ENCODE results near the gene MMP20. TPM values are rescaled to one million over a fixed set of nuclear protein-coding genes. Genes with fewer than 3 reads are reported as not detected.

MMP20 gene
- total and polyA plus RNA-seq, 2 donors (not counting 3 experiments of a cell fraction or from before 2014, with no cell fraction given) = not detected

- no peak for DNase-seq (ENCODE audit: low read depth, low spot score)
- intact Hi-C loops (cut with micrococcal nuclease) (loop anchor here (1.0 to 5.0 kb wide), 5 partner anchors 20 to 325 kb away; no protein-coding TSS in a partner anchor), dilution Hi-C loops (cut with MboI; ENCODE audit: extremely low pct_ligation_motif_present, low sequenced_read_pairs) (no loop called here)
- H3K27ac ChIP-seq (ENCODE audit: insufficient read depth, low read depth, low read length) = no peak overlapping the region
- no peaks in the 10 kb centered on the region for H4K20me1 ChIP-seq (replicated peaks; ENCODE audit: control insufficient read depth, extremely low read depth, insufficient read depth, low read length)
- no peak overlapping the region for H3K4me2 ChIP-seq (ENCODE audit: insufficient read depth, low read length)
- peaks cover 11% of the 10 kb centered on the region for H3K4me1 ChIP-seq (ENCODE audit: control insufficient read depth, extremely low read depth, insufficient read depth, low read length)
- H3K4me3 ChIP-seq (replicated peaks in 1 of 3; ENCODE audit: insufficient read depth in 1 of 3, low read depth in 1 of 3, low read length in 3 of 3) = no peak overlapping the region
- no TSS peak for BruUV-seq (replicated peaks)
- H2AFZ ChIP-seq (ENCODE audit: low read depth, low read length) = no peak overlapping the region
- no peaks in the 10 kb centered on the region for H3K36me3 ChIP-seq (ENCODE audit: control insufficient read depth in 2 of 2, extremely low read depth in 1 of 2, insufficient read depth in 2 of 2, low read length in 2 of 2)
- H3K9ac ChIP-seq (replicated peaks; ENCODE audit: extremely low read depth, insufficient read depth, low read length) = no peak overlapping the region
- ChIA-PET CTCF (interaction anchor here (0.6 to 6.2 kb wide), 36 partner anchors 10 to 752 kb away, joined by 3 to 83 read pairs (median 5); partner anchors contain the start of genes MMP20 and MMP7), POLR2A (no interaction called here)
- H3K27me3 ChIP-seq (ENCODE audit: control insufficient read depth in 2 of 2, insufficient read depth in 2 of 2, low read length in 2 of 2) = no peaks in the 10 kb centered on the region
- no peaks in the 10 kb centered on the region for H3K9me1 ChIP-seq (replicated peaks; ENCODE audit: control insufficient read depth, extremely low read depth, insufficient read depth, low read length)
- no peak for TF ChIP-seq POLR2A (IDR thresholded peaks at IDR 0.05; ENCODE audit: low read depth, low read length)
- TF ChIP-seq MYC (IDR thresholded peaks at IDR 0.05; ENCODE audit: low read depth, low read length) = no peak
- no peak for TF ChIP-seq FOS (IDR thresholded peaks at IDR 0.05; ENCODE audit: borderline replicate concordance, insufficient read depth, low read length)
- no peak for FAIRE-seq
- H3K79me2 ChIP-seq (ENCODE audit: control insufficient read depth, insufficient read depth, low read length) = no peaks in the 10 kb centered on the region
- H3K9me3 ChIP-seq (replicated peaks; ENCODE audit: control insufficient read depth, insufficient read depth, low read length) = no peaks in the 10 kb centered on the region
Observed at GRCh38 chr11:102613450-102613849, 11.7 kb downstream of the MMP20 start.

- Histone ChIP-seq H3K27me3 (ENCODE audit: control insufficient read depth in 2 of 2, insufficient read depth in 2 of 2, low read length in 2 of 2) (no peaks in the 10 kb centered on the region), H4K20me1 (replicated peaks; ENCODE audit: control insufficient read depth, extremely low read depth, insufficient read depth, low read length) (no peaks in the 10 kb centered on the region), H3K36me3 (ENCODE audit: control insufficient read depth in 2 of 2, extremely low read depth in 1 of 2, insufficient read depth in 2 of 2, low read length in 2 of 2) (no peaks in the 10 kb centered on the region), H3K9me3 (replicated peaks; ENCODE audit: control insufficient read depth, insufficient read depth, low read length) (no peaks in the 10 kb centered on the region), H3K79me2 (ENCODE audit: control insufficient read depth, insufficient read depth, low read length) (no peaks in the 10 kb centered on the region), H3K4me2 (ENCODE audit: insufficient read depth, low read length) (no peak overlapping the region), H3K9me1 (replicated peaks; ENCODE audit: control insufficient read depth, extremely low read depth, insufficient read depth, low read length) (no peaks in the 10 kb centered on the region), H3K9ac (replicated peaks; ENCODE audit: extremely low read depth, insufficient read depth, low read length) (no peak overlapping the region), H3K4me1 (ENCODE audit: control insufficient read depth, extremely low read depth, insufficient read depth, low read length) (peaks cover 11% of the 10 kb centered on the region), H3K27ac (ENCODE audit: insufficient read depth, low read depth, low read length) (no peak overlapping the region), H3K4me3 (replicated peaks in 1 of 3; ENCODE audit: insufficient read depth in 1 of 3, low read depth in 1 of 3, low read length in 3 of 3) (no peak overlapping the region), H2AFZ (ENCODE audit: low read depth, low read length) (no peak overlapping the region)
- ChIA-PET CTCF (interaction anchor here (0.8 to 6.2 kb wide), 7 partner anchors 14 to 317 kb away, joined by 3 to 83 read pairs (median 5); no protein-coding TSS in a partner anchor), POLR2A (no interaction called here)
- BruUV-seq (replicated peaks) = no TSS peak
- DNase-seq (ENCODE audit: low read depth, low spot score) (no peak), FAIRE-seq (no peak)
- dilution Hi-C loops (cut with MboI; ENCODE audit: extremely low pct_ligation_motif_present, low sequenced_read_pairs) = no loop called here
- no peak for TF ChIP-seq GATA2 (IDR thresholded peaks at IDR 0.05; ENCODE audit: insufficient read depth, insufficient read length, low read depth, low read length)
- no peak for TF ChIP-seq MAX (IDR thresholded peaks at IDR 0.05; ENCODE audit: insufficient read depth, insufficient read length)
- TF ChIP-seq JUN (IDR thresholded peaks at IDR 0.05; ENCODE audit: borderline replicate concordance, insufficient read depth, insufficient read length, low read depth) = no peak
- TF ChIP-seq MYC (IDR thresholded peaks at IDR 0.05; ENCODE audit: low read depth, low read length) = no peak
- no peak for TF ChIP-seq POLR2A (IDR thresholded peaks at IDR 0.05; ENCODE audit: low read depth, low read length)
- TF ChIP-seq EZH2 (IDR thresholded peaks at IDR 0.05; ENCODE audit: borderline replicate concordance, low read depth, low read length, severe bottlenecking) = no peak
- TF ChIP-seq FOS (IDR thresholded peaks at IDR 0.05; ENCODE audit: borderline replicate concordance, insufficient read depth, low read length) = no peak
- TF ChIP-seq POLR2AphosphoS5 (IDR thresholded peaks at IDR 0.05; ENCODE audit: insufficient read depth, low read depth, low read length) = no peak
- TF ChIP-seq CTCF (IDR thresholded peaks at IDR 0.05; ENCODE audit: extremely low read depth in 1 of 2, insufficient read depth in 1 of 2, low read depth in 1 of 2, low read length in 2 of 2) = no peak
- intact Hi-C loops (cut with micrococcal nuclease) = loop anchor here (5.0 kb wide), 1 partner anchor 219 kb away; no protein-coding TSS in a partner anchor
Observed at GRCh38 chr11:102611291-102611690, 13.8 kb downstream of the MMP20 start.

Measured in endothelial cell of umbilical vein (primary cell).